DOHH2 (cell line): Measurements from ENCODE around the gene ACTL7A.

Experiments used
- H3F3A ChIP-seq: fragments of 200-600 bp; sonication (generic), shearing (Covaris generic); 2 replicates; pipeline ENCODE4 v1.6.0; 2016; ENCODE audit warnings: antibody characterized with exemption, mild to moderate bottlenecking; ENCODE audit not compliant: control insufficient read depth, insufficient read depth
- H3K27ac ChIP-seq: fragments of 200-600 bp; sonication (generic); 2 replicates; pipeline ENCODE4 v1.5.1; 2014; ENCODE audit warnings: low read depth, mild to moderate bottlenecking, low read length, moderate library complexity
- H3K27me3 ChIP-seq: fragments of 200-600 bp; sonication (generic); 2 replicates; pipeline ENCODE4 v1.6.1; 2014; ENCODE audit warnings: mild to moderate bottlenecking, low read length, mixed read lengths; ENCODE audit not compliant: control insufficient read depth
- H3K36me3 ChIP-seq: fragments of 200-600 bp; sonication (generic); 2 replicates; pipeline ENCODE4 v1.6.1; 2014; ENCODE audit warnings: mild to moderate bottlenecking, low read length, moderate library complexity, mixed read lengths; ENCODE audit not compliant: control insufficient read depth
- H3K4me1 ChIP-seq: fragments of 200-600 bp; sonication (generic); 2 replicates; pipeline ENCODE4 v1.6.1; 2014; ENCODE audit warnings: mild to moderate bottlenecking, low read length, mixed read lengths; ENCODE audit not compliant: control insufficient read depth
- H3K4me2 ChIP-seq: fragments of 200-600 bp; sonication (generic); 2 replicates; pipeline ENCODE4 v1.6.0; 2014; ENCODE audit warnings: mild to moderate bottlenecking, low read length, moderate library complexity
- H3K4me3 ChIP-seq: fragments of 200-600 bp; sonication (generic); 2 replicates; pipeline ENCODE4 v1.5.1; 2014; ENCODE audit warnings: mild to moderate bottlenecking, low read length, mixed read lengths
- H3K79me2 ChIP-seq: fragments of 200-600 bp; sonication (generic); 2 replicates; pipeline ENCODE4 v1.6.1; 2014; ENCODE audit warnings: mild to moderate bottlenecking, low read length, mixed read lengths; ENCODE audit not compliant: control insufficient read depth
- H3K9me2 ChIP-seq: fragments of 200-600 bp; sonication (generic); replicated peaks from 2 replicates; pipeline ENCODE4 v1.6.1; 2014; ENCODE audit warnings: mild to moderate bottlenecking, low read length, mixed read lengths; ENCODE audit not compliant: control insufficient read depth
- H3K9me3 ChIP-seq: fragments of 200-600 bp; sonication (generic); 2 replicates; pipeline ENCODE4 v1.6.1; 2014; ENCODE audit warnings: antibody characterized with exemption, low read length, mixed read lengths; ENCODE audit not compliant: control insufficient read depth, insufficient read depth
- H4K20me1 ChIP-seq: fragments of 200-600 bp; sonication (generic); 2 replicates; pipeline ENCODE4 v1.6.0; 2014; ENCODE audit warnings: low read depth, mild to moderate bottlenecking, antibody characterized with exemption, low read length, moderate library complexity; ENCODE audit not compliant: control insufficient read depth, insufficient read depth
- EZH2phosphoT487 ChIP-seq: fragments of 200-600 bp; sonication (generic); IDR thresholded peaks from 2 replicates; pipeline ENCODE4 v1.6.1; 2017; ENCODE audit warnings: borderline replicate concordance, mild to moderate bottlenecking, antibody characterized with exemption, low read length, moderate library complexity, mixed read lengths
- TF ChIP-seq, protein P1 (sequence below): fragments of 200-600 bp; sonication (generic); IDR thresholded peaks from one replicate; pipeline ENCODE4 v1.5.1; 2014; ENCODE audit warnings: antibody characterized with exemption, mild to moderate bottlenecking, low read depth, low read length; ENCODE audit not compliant: poor library complexity, severe bottlenecking

Gene ACTL7A, protein sequence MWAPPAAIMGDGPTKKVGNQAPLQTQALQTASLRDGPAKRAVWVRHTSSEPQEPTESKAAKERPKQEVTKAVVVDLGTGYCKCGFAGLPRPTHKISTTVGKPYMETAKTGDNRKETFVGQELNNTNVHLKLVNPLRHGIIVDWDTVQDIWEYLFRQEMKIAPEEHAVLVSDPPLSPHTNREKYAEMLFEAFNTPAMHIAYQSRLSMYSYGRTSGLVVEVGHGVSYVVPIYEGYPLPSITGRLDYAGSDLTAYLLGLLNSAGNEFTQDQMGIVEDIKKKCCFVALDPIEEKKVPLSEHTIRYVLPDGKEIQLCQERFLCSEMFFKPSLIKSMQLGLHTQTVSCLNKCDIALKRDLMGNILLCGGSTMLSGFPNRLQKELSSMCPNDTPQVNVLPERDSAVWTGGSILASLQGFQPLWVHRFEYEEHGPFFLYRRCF

DNA sequence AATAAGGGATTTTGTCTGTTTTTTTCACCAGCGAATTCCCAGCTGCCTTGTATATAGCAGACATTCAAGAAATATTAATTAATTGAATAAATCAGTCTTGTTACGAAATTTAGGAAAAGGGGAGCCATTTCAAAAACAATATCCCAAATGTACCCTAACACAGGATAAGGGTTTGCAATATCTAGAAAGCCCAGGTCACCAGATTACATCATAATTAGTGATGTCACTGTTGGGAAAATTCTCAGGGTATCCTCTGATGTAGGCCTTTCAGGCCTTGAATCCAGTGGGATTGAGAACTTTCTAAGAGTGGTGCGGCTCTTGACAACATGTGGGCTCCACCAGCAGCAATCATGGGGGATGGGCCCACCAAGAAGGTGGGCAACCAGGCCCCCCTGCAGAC, at the start of gene ACTL7A:
Gene ACTL7A (plus strand): TSS at position 270 of the 400 bp plus-strand sequence. CDS start 57 bp downstream, at position 327.
- Histone ChIP-seq H3K27ac (no peak within 1 kb of the TSS), H4K20me1 (no peaks in the 10 kb centered on the region), H3K4me2 (no peak within 1 kb of the TSS), H3F3A (no peaks in the 10 kb centered on the region), H3K27me3 (no peaks in the 10 kb centered on the region), H3K4me1 (no peaks in the 10 kb centered on the region), H3K9me2 (no peaks in the 10 kb centered on the region), H3K79me2 (no peaks in the 10 kb centered on the region), H3K36me3 (no peaks in the 10 kb centered on the region), H3K4me3 (no peak within 1 kb of the TSS), H3K9me3 (no peaks in the 10 kb centered on the region)
- TF ChIP-seq, protein P1, sequence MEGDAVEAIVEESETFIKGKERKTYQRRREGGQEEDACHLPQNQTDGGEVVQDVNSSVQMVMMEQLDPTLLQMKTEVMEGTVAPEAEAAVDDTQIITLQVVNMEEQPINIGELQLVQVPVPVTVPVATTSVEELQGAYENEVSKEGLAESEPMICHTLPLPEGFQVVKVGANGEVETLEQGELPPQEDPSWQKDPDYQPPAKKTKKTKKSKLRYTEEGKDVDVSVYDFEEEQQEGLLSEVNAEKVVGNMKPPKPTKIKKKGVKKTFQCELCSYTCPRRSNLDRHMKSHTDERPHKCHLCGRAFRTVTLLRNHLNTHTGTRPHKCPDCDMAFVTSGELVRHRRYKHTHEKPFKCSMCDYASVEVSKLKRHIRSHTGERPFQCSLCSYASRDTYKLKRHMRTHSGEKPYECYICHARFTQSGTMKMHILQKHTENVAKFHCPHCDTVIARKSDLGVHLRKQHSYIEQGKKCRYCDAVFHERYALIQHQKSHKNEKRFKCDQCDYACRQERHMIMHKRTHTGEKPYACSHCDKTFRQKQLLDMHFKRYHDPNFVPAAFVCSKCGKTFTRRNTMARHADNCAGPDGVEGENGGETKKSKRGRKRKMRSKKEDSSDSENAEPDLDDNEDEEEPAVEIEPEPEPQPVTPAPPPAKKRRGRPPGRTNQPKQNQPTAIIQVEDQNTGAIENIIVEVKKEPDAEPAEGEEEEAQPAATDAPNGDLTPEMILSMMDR = no peak
- TF ChIP-seq EZH2phosphoT487 = no peak

DNA sequence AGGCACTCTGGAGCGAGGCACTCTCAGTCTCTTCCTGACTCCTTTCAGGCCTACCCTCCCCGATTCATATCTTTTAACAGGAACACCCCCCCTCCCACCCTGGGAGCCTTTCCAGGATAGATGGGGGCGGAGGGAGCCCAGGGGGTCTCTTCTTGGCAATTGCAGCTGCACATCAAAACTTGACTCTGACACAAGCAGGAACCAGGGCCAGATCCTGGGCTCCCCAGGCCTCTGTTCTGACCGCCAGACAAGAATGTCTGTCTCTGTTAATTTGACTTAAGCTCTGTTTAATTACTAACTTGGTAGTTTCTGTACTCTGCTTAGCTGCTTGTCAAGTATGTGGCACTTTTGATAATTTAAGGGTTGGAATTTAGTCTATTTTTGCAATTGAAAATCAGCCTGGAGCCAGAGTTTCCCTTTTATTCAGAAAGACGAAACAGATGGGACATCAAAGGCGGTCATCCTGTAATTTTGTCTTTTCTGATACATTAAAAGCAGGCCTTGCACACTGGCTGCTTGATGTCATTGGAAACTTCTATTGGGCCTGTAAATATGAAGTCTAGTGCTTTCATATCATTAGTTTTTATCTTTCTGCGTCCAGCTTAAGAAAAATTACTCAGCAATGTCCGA, 49.6 kb upstream of the ACTL7A start:
- Histone ChIP-seq H3K4me2 (no peak overlapping the region), H4K20me1 (no peaks in the 10 kb centered on the region), H3K4me3 (no peak overlapping the region), H3K4me1 (no peaks in the 10 kb centered on the region), H3K9me3 (no peaks in the 10 kb centered on the region), H3K27me3 (peaks cover 5% of the 10 kb centered on the region; the same call in 1 of the 2 replicates), H3K36me3 (no peaks in the 10 kb centered on the region), H3F3A (no peaks in the 10 kb centered on the region), H3K79me2 (no peaks in the 10 kb centered on the region), H3K9me2 (no peaks in the 10 kb centered on the region), H3K27ac (no peak overlapping the region)
- TF ChIP-seq, protein P1 = no peak
- no peak for TF ChIP-seq EZH2phosphoT487

DNA sequence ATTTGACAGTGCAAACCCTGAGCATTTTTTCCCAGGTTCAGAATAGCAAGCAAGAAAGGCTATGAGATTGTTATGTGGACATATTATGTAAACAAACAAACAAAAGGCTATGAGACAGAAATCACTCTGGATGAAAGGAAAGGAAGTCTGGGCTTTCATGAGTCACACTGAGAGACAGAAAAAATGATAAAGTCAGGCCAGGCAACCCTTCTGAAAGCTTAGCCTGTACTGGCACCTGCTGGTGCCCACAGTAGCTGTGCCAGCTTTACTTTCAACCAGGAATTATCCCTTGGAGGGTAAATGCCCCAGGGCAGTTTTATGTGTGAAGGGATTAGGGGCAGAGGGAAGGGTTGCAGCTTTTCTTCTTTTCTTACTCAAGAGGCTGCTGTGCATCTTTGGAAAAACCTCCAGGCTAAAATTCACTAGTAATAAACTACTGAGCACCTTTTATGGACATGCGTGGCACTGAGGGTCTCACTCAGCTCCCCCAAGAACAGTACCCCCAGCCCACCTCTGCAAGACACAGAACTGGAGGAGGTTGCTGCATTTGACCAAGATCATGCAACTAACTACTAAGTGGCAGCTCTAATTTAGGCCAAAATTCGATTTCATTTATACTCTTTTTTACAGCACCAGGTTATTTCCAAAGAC, 48.0 kb upstream of the ACTL7A start:
- H3K27me3 ChIP-seq = peaks cover 5% of the 10 kb centered on the region; the same call in 1 of the 2 replicates
- TF ChIP-seq, protein P1 = no peak
- no peak for TF ChIP-seq EZH2phosphoT487

More for the DNA sequence above, 48.0 kb upstream of the ACTL7A start:
- Histone ChIP-seq H3K9me2 (no peaks in the 10 kb centered on the region), H3K27ac (no peak overlapping the region), H3K79me2 (no peaks in the 10 kb centered on the region), H3K9me3 (no peaks in the 10 kb centered on the region), H3K36me3 (no peaks in the 10 kb centered on the region), H3K4me2 (no peak overlapping the region), H3K4me1 (no peaks in the 10 kb centered on the region), H3F3A (no peaks in the 10 kb centered on the region), H3K4me3 (no peak overlapping the region), H4K20me1 (no peaks in the 10 kb centered on the region)
